Measurements from ENCODE around the gene RIPPLY3.

DNA sequence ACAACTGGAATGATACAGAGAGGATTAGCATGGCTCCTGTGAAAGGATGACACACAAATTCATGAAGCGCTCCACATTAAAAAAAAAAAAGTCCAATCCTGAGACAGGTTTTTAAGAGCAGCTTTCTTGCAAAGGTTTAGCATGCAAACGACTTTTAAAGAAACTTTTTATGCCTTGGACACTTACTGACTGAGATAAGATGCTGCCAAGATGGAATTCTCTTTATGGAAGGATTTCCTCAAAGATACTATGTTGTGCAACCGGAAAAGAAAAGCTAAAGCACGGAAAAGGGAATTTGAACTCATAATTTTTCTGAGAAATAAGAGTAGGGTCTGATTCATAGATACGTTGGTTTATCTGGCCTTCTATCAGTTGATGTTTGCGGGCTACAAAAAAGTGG is 39.1 kb downstream of the RIPPLY3 start:
- TF ChIP-seq POLR2A (IDR thresholded peaks at IDR 0.05): no peak
- TF ChIP-seq CTCF (IDR thresholded peaks at IDR 0.05): no peak
